IMR-90 (cell line): ENCODE measurements around the gene THRB. TPM values are rescaled to one million over a fixed set of nuclear protein-coding genes. Genes with fewer than 3 reads are reported as not detected.

Experiments used
- ATAC-seq: fragments of 200-7000 bp; cut with Tn5 transposase; 2 replicates; pipeline ENCODE4 v1.9.1; 2020; ENCODE audit warnings: low read depth, mild to moderate bottlenecking, moderate library complexity
- BruUV-seq: library from RNA; stranded (reverse); fragments of 400-500 nt; replicated peaks from 2 replicates; lab custom pipeline; 2021; lab: Mats Ljungman, UMichigan
- CTCF ChIA-PET: fragments of 300-600 bp; formaldehyde crosslinking; extraction: SDS; loops from one replicate; lab custom pipeline; 2021; ENCODE audit warnings: antibody characterized with exemption; lab: Yijun Ruan, JAX
- POLR2A ChIA-PET: fragments of 300-600 bp; sonication (Branson Sonifier 250); formaldehyde crosslinking; loops from one replicate; lab custom pipeline; 2022; ENCODE audit warnings: antibody characterized with exemption; ENCODE audit not compliant: unreplicated experiment; lab: Charles Lee
- DNase-seq: peaks from one replicate; pipeline ENCODE4 v3.0.0; 2013
- H2AFZ ChIP-seq: replicated peaks from 2 replicates; pipeline ENCODE3; 2013; ENCODE audit warnings: low read length, mild to moderate bottlenecking; ENCODE audit not compliant: poor library complexity
- H2AK5ac ChIP-seq: 2 replicates; pipeline ENCODE4 v1.6.1; 2013; ENCODE audit warnings: low read depth, low read length, inconsistent platforms
- H2AK9ac ChIP-seq: replicated peaks from 2 replicates; pipeline ENCODE3; 2013; ENCODE audit warnings: mild to moderate bottlenecking, low read depth, low read length, moderate library complexity; ENCODE audit not compliant: poor library complexity
- H2BK120ac ChIP-seq: 2 replicates; pipeline ENCODE4 v1.6.1; 2013; ENCODE audit warnings: low read depth, low read length, inconsistent platforms
- H2BK15ac ChIP-seq: 3 replicates; pipeline ENCODE4 v1.6.1; 2013; ENCODE audit warnings: low read depth, low read length, inconsistent platforms
- H2BK20ac ChIP-seq: 2 replicates; pipeline ENCODE4 v1.6.1; 2013; ENCODE audit warnings: low read depth, mild to moderate bottlenecking, inconsistent platforms, low read length, moderate library complexity
- H2BK5ac ChIP-seq: 2 replicates; pipeline ENCODE4 v1.6.1; 2013; ENCODE audit warnings: mild to moderate bottlenecking, low read depth, low read length, inconsistent platforms; ENCODE audit not compliant: poor library complexity, severe bottlenecking
- H3K14ac ChIP-seq: replicated peaks from 2 replicates; pipeline ENCODE4 v1.6.1; 2013; ENCODE audit warnings: low read depth, low read length, inconsistent platforms
- H3K18ac ChIP-seq: 2 replicates; pipeline ENCODE4 v1.6.1; 2013; ENCODE audit warnings: low read depth, low read length, control low read depth
- H3K23ac ChIP-seq: 2 replicates; pipeline ENCODE4 v1.6.1; 2013; ENCODE audit warnings: low read depth, low read length, inconsistent platforms
- H3K27ac ChIP-seq: 2 replicates; pipeline ENCODE4 v1.5.1; 2013; ENCODE audit warnings: mild to moderate bottlenecking, control low read depth, low read length; ENCODE audit not compliant: insufficient read depth
- H3K27me3 ChIP-seq: 2 replicates; pipeline ENCODE4 v1.6.1; 2013; ENCODE audit warnings: low read length; ENCODE audit not compliant: control insufficient read depth, insufficient read depth
- H3K36me3 ChIP-seq: 2 replicates; pipeline ENCODE4 v1.6.1; 2013; ENCODE audit warnings: low read length, mixed read lengths; ENCODE audit not compliant: control insufficient read depth, insufficient read depth
- H3K4ac ChIP-seq: 2 replicates; pipeline ENCODE4 v1.6.1; 2013; ENCODE audit warnings: low read depth, low read length, inconsistent platforms
- H3K4me1 ChIP-seq: 2 replicates; pipeline ENCODE4 v1.6.1; 2013; ENCODE audit warnings: low read length, mixed read lengths; ENCODE audit not compliant: control insufficient read depth, insufficient read depth
- H3K4me2 ChIP-seq: 2 replicates; pipeline ENCODE4 v1.6.1; 2013; ENCODE audit warnings: low read depth, mild to moderate bottlenecking, control low read depth, low read length, moderate library complexity
- H3K4me3 ChIP-seq: 2 replicates; pipeline ENCODE4 v1.5.1; 2013; ENCODE audit warnings: low read depth, mild to moderate bottlenecking, control low read depth, low read length, moderate library complexity; ENCODE audit not compliant: insufficient read depth
- H3K56ac ChIP-seq: 2 replicates; pipeline ENCODE4 v1.6.1; 2013; ENCODE audit warnings: low read length, inconsistent platforms; ENCODE audit not compliant: insufficient read depth; ENCODE audit errors: extremely low read depth
- H3K79me1 ChIP-seq, 2 experiments: 2 replicates each; pipeline ENCODE4 v1.6.1; 2013; ENCODE audit warnings: low read length in 2 of 2, inconsistent platforms in 1 of 2, low read depth in 1 of 2
- H3K9ac ChIP-seq: 2 replicates; pipeline ENCODE4 v1.6.1; 2013; ENCODE audit warnings: low read depth, low read length, control low read depth
- H3K9me1 ChIP-seq: 2 replicates; pipeline ENCODE4 v1.6.1; 2013; ENCODE audit warnings: low read length, inconsistent platforms; ENCODE audit not compliant: insufficient read depth
- H3K9me3 ChIP-seq: 2 replicates; pipeline ENCODE4 v1.6.1; 2013; ENCODE audit warnings: low read length; ENCODE audit not compliant: control insufficient read depth, insufficient read depth
- H4K20me1 ChIP-seq: 2 replicates; pipeline ENCODE4 v1.6.1; 2013; ENCODE audit warnings: low read length, inconsistent platforms; ENCODE audit not compliant: insufficient read depth
- H4K5ac ChIP-seq: 2 replicates; pipeline ENCODE4 v1.6.1; 2013; ENCODE audit warnings: mild to moderate bottlenecking, low read depth, low read length, control low read depth
- H4K8ac ChIP-seq, 2 experiments: 2 replicates each; pipeline ENCODE4 v1.6.1; 2013; ENCODE audit warnings: low read depth in 2 of 2, low read length in 2 of 2, control low read depth in 1 of 2, inconsistent platforms in 1 of 2
- H4K91ac ChIP-seq: 2 replicates; pipeline ENCODE4 v1.6.1; 2013; ENCODE audit warnings: low read depth, low read length, inconsistent platforms; ENCODE audit not compliant: insufficient read depth
- BHLHE40 ChIP-seq: fragments of 150-350 bp; IDR thresholded peaks from 2 replicates; pipeline ENCODE4 v1.6.1; 2016; ENCODE audit warnings: mild to moderate bottlenecking, low read depth, low read length
- CEBPB ChIP-seq: IDR thresholded peaks from 2 replicates; pipeline ENCODE4 v1.6.1; 2012; ENCODE audit warnings: low read depth, low read length, improper control_type of control experiment
- CHD1 ChIP-seq: IDR thresholded peaks from 2 replicates; pipeline ENCODE4 v1.6.1; 2012; ENCODE audit warnings: low read depth, low read length, improper control_type of control experiment
- FOS ChIP-seq: fragments of 150-350 bp; IDR thresholded peaks from 2 replicates; pipeline ENCODE4 v1.6.1; 2016; ENCODE audit warnings: low read depth, low read length
- MAFK ChIP-seq: IDR thresholded peaks from 2 replicates; pipeline ENCODE4 v1.6.1; 2012; ENCODE audit warnings: low read depth, low read length, improper control_type of control experiment
- MAZ ChIP-seq: IDR thresholded peaks from 2 replicates; pipeline ENCODE4 v1.6.1; 2012; ENCODE audit warnings: low read depth, mild to moderate bottlenecking, low read length, improper control_type of control experiment, moderate library complexity, borderline replicate concordance
- MXI1 ChIP-seq: IDR thresholded peaks from 2 replicates; pipeline ENCODE4 v1.6.1; 2012; ENCODE audit warnings: low read depth, mild to moderate bottlenecking, low read length, moderate library complexity, borderline replicate concordance
- NFE2L2 ChIP-seq: fragments of 150-350 bp; IDR thresholded peaks from 2 replicates; pipeline ENCODE4 v1.6.1; 2016; ENCODE audit warnings: low read depth, mild to moderate bottlenecking, low read length
- POLR2A ChIP-seq: IDR thresholded peaks from 2 replicates; pipeline ENCODE4 v1.6.1; 2012; ENCODE audit warnings: mild to moderate bottlenecking, low read depth, low read length
- RAD21 ChIP-seq: IDR thresholded peaks from 2 replicates; pipeline ENCODE4 v1.6.1; 2012; ENCODE audit warnings: low read length, improper control_type of control experiment
- RCOR1 ChIP-seq: IDR thresholded peaks from 2 replicates; pipeline ENCODE4 v1.6.1; 2012; ENCODE audit warnings: mild to moderate bottlenecking, low read length, improper control_type of control experiment; ENCODE audit not compliant: insufficient replicate concordance
- RFX5 ChIP-seq: IDR thresholded peaks from 2 replicates; pipeline ENCODE4 v1.8.0; 2012; ENCODE audit warnings: low read depth, mild to moderate bottlenecking, low read length, moderate library complexity
- SMC3 ChIP-seq: fragments of 150-350 bp; IDR thresholded peaks from 2 replicates; pipeline ENCODE4 v1.6.1; 2016; ENCODE audit warnings: low read depth, mild to moderate bottlenecking, antibody characterized with exemption, low read length, moderate library complexity
- WGBS, 2 experiments: methylation state at CpG; one replicate each; pipeline versions ENCODE4 v1.1.5 to v1.1.7; 2013; ENCODE audit warnings: missing lambda C conversion rate in 2 of 2; ENCODE audit not compliant: insufficient read length in 1 of 2; ENCODE audit errors: extremely low coverage in 2 of 2; 5-methylcytosine and 5-hydroxymethylcytosine counted together
- dilution Hi-C: fragments of 300-500 bp; cut with HindIII; formaldehyde crosslinking; loops from one replicate; pipeline ENCODE4 v1.14.3; 2018; ENCODE audit warnings: low sequenced_read_pairs; ENCODE audit not compliant: unreplicated experiment
- in situ Hi-C: fragments of 300-500 bp; cut with MboI; formaldehyde crosslinking; loops from 3 replicates; pipeline ENCODE4 v1.14.3; 2019; ENCODE audit warnings: low sequenced_read_pairs, inconsistent platforms, mixed read lengths
- intact Hi-C: fragments of 100-400 bp; cut with micrococcal nuclease; formaldehyde crosslinking; loops from 2 replicates; pipeline ENCODE4 v1.10.0; 2022
- polyA plus RNA-seq, 3 experiments: library from polyadenylated mRNA; depleted of rRNA; stranded (reverse); fragments of >200 nt; gene quantifications; 2 replicates each; pipeline ENCODE4 v1.2.3, GENCODE V29; 2012; ENCODE audit warnings: low replicate concordance in 1 of 3
- total RNA-seq: library from RNA; depleted of rRNA; stranded (reverse); fragments of >200 nt; gene quantifications from 2 replicates; pipeline ENCODE4 v1.2.3, GENCODE V29; 2012
- TF ChIP-seq, protein P1 (sequence below): conservative IDR thresholded peaks from 2 replicates; pipeline ENCODE4 v1.5.1; 2012; ENCODE audit warnings: mild to moderate bottlenecking, low read depth, low read length, improper control_type of control experiment
- TF ChIP-seq, protein P2 (sequence below): fragments of 150-350 bp; IDR thresholded peaks from 2 replicates; pipeline ENCODE4 v1.6.1; 2016; ENCODE audit warnings: low read depth, mild to moderate bottlenecking, low read length, moderate library complexity, borderline replicate concordance
- TF ChIP-seq, protein P3 (sequence below): fragments of 150-350 bp; IDR thresholded peaks from 2 replicates; pipeline ENCODE4 v1.6.1; 2017; ENCODE audit warnings: mild to moderate bottlenecking, antibody characterized with exemption, low read length, low read depth

THRB gene
- total and polyA plus RNA-seq, 2 of the 4 experiments (the other 2 are of a cell fraction), result under 0.01 TPM; not detected in 1

DNA sequence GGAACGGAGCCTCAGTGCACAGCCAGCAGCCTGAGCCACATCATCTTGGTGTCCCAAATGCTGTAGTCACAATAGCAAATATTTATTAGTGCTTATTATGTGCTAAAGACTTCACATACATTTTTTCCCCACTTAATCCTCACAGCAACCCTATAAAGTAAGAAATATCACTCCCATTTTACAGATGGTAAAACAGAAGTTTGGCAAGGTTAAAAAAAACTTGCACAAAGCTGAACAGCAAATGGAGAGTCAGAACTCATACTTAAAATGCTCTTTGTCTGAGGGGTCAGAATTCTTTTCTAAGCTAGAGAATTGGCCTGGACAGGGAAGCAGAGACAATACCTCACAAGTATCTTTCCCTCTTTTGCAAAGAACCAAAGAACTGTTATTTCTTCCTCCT, 30.9 kb upstream of the THRB start:
- Histone ChIP-seq H2BK120ac (no peak overlapping the region), H4K8ac (no peak overlapping the region), H2BK20ac (no peak overlapping the region), H3K9me1 (no peaks in the 10 kb centered on the region), H3K23ac (no peak overlapping the region), H3K14ac (no peak overlapping the region), H4K5ac (no peak overlapping the region), H2AFZ (no peak overlapping the region), H2AK9ac (no peak overlapping the region), H2BK15ac (no peak overlapping the region), H3K9ac (no peak overlapping the region), H3K4ac (no peak overlapping the region), H3K4me1 (no peaks in the 10 kb centered on the region), H3K27me3 (peaks cover 19% of the 10 kb centered on the region), H3K56ac (no peak overlapping the region), H3K9me3 (no peaks in the 10 kb centered on the region), H3K4me3 (no peak overlapping the region), H4K20me1 (no peaks in the 10 kb centered on the region), H3K4me2 (no peak overlapping the region), H2AK5ac (no peak overlapping the region), H3K36me3 (no peaks in the 10 kb centered on the region), H2BK5ac (no peak overlapping the region), H4K91ac (no peak overlapping the region), H3K18ac (no peak overlapping the region), H3K79me1 (no peaks in the 10 kb centered on the region), H3K27ac (no peak overlapping the region)
- POLR2A ChIA-PET, result no interaction called here
- in situ Hi-C loops (no loop called here), intact Hi-C loops (no loop called here), dilution Hi-C loops (no loop called here)
- ATAC-seq, result no peak
- CTCF ChIA-PET, result no interaction called here
- no peak for DNase-seq
- BruUV-seq, result no TSS peak
- TF ChIP-seq FOS (no peak), RFX5 (no peak), RCOR1 (no peak), SMC3 (no peak), CHD1 (no peak), BHLHE40 (no peak), POLR2A (no peak), MXI1 (no peak), NFE2L2 (no peak), CEBPB (no peak), RAD21 (no peak), MAFK (no peak), MAZ (no peak)
- TF ChIP-seq, protein P1, sequence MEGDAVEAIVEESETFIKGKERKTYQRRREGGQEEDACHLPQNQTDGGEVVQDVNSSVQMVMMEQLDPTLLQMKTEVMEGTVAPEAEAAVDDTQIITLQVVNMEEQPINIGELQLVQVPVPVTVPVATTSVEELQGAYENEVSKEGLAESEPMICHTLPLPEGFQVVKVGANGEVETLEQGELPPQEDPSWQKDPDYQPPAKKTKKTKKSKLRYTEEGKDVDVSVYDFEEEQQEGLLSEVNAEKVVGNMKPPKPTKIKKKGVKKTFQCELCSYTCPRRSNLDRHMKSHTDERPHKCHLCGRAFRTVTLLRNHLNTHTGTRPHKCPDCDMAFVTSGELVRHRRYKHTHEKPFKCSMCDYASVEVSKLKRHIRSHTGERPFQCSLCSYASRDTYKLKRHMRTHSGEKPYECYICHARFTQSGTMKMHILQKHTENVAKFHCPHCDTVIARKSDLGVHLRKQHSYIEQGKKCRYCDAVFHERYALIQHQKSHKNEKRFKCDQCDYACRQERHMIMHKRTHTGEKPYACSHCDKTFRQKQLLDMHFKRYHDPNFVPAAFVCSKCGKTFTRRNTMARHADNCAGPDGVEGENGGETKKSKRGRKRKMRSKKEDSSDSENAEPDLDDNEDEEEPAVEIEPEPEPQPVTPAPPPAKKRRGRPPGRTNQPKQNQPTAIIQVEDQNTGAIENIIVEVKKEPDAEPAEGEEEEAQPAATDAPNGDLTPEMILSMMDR, result no peak
- TF ChIP-seq, protein P2, sequence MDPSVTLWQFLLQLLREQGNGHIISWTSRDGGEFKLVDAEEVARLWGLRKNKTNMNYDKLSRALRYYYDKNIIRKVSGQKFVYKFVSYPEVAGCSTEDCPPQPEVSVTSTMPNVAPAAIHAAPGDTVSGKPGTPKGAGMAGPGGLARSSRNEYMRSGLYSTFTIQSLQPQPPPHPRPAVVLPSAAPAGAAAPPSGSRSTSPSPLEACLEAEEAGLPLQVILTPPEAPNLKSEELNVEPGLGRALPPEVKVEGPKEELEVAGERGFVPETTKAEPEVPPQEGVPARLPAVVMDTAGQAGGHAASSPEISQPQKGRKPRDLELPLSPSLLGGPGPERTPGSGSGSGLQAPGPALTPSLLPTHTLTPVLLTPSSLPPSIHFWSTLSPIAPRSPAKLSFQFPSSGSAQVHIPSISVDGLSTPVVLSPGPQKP, result no peak
- TF ChIP-seq, protein P3, sequence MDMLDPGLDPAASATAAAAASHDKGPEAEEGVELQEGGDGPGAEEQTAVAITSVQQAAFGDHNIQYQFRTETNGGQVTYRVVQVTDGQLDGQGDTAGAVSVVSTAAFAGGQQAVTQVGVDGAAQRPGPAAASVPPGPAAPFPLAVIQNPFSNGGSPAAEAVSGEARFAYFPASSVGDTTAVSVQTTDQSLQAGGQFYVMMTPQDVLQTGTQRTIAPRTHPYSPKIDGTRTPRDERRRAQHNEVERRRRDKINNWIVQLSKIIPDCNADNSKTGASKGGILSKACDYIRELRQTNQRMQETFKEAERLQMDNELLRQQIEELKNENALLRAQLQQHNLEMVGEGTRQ, result no peak
- no CpG with 5 or more reads among the region's 1 CpG for WGBS, 2 experiments
